HepG2 (cell line): ENCODE results near the gene TARM1. TPM values are rescaled to one million over a fixed set of nuclear protein-coding genes. Genes with fewer than 3 reads are reported as not detected.

ENCODE experiments used
- BRF2 ChIP-seq: sonication (generic); formaldehyde crosslinking; IDR thresholded peaks from 2 replicates; pipeline ENCODE4 v1.8.1; 2022; ENCODE audit warnings: mild to moderate bottlenecking, missing genetic modification reagents
- CBFB ChIP-seq: sonication (generic); formaldehyde crosslinking; IDR thresholded peaks from 2 replicates; pipeline ENCODE4 v1.4.0; 2020; ENCODE audit warnings: missing genetic modification reagents
- CBX5 ChIP-seq: sonication (generic); formaldehyde crosslinking; IDR thresholded peaks from 2 replicates; pipeline ENCODE4 v1.4.0; 2020; ENCODE audit warnings: missing genetic modification reagents, borderline replicate concordance
- JUNB ChIP-seq: sonication (generic); formaldehyde crosslinking; IDR thresholded peaks from 2 replicates; pipeline ENCODE4 v1.8.0; 2022; ENCODE audit warnings: missing genetic modification reagents, mild to moderate bottlenecking, borderline replicate concordance
- MAFG ChIP-seq: sonication (generic); formaldehyde crosslinking; IDR thresholded peaks from 2 replicates; pipeline ENCODE4 v1.5.1; 2020; ENCODE audit warnings: mild to moderate bottlenecking, missing genetic modification reagents
- MED1 ChIP-seq: sonication (generic); formaldehyde crosslinking; IDR thresholded peaks from 2 replicates; pipeline ENCODE4 v1.4.0; 2020; ENCODE audit warnings: missing genetic modification reagents
- NFYC ChIP-seq: IDR thresholded peaks from 2 replicates; pipeline ENCODE4 v1.6.1; 2016; ENCODE audit warnings: missing genetic modification reagents, missing compliant biosample characterization
- PAXIP1 ChIP-seq: sonication (generic); formaldehyde crosslinking; conservative IDR thresholded peaks from 2 replicates; pipeline ENCODE4 v1.4.0; 2020; ENCODE audit warnings: mild to moderate bottlenecking, missing genetic modification reagents, moderate library complexity
- PBX3 ChIP-seq: sonication (generic); formaldehyde crosslinking; IDR thresholded peaks from 2 replicates; pipeline ENCODE4 v1.8.1; 2023; ENCODE audit warnings: missing genetic modification reagents, inconsistent platforms, borderline replicate concordance
- RFXAP ChIP-seq: sonication (generic); formaldehyde crosslinking; IDR thresholded peaks from 2 replicates; pipeline ENCODE4 v1.4.0; 2020; ENCODE audit warnings: missing genetic modification reagents, borderline replicate concordance
- SIX4 ChIP-seq: sonication (generic); formaldehyde crosslinking; IDR thresholded peaks from 2 replicates; pipeline ENCODE4 v1.4.0; 2020; ENCODE audit warnings: missing genetic modification reagents
- ZBTB8A ChIP-seq: sonication (generic); formaldehyde crosslinking; IDR thresholded peaks from 2 replicates; pipeline ENCODE4 v1.4.0; 2020; ENCODE audit warnings: mild to moderate bottlenecking, low read depth, missing genetic modification reagents, borderline replicate concordance
- ZNF18 ChIP-seq: sonication (generic); formaldehyde crosslinking; IDR thresholded peaks from 2 replicates; pipeline ENCODE4 v1.8.0; 2022; ENCODE audit warnings: mild to moderate bottlenecking, missing genetic modification reagents; ENCODE audit not compliant: insufficient replicate concordance
- ZNF609 ChIP-seq: sonication (generic); formaldehyde crosslinking; IDR thresholded peaks from 2 replicates; pipeline ENCODE4 v1.4.0; 2020; ENCODE audit warnings: mild to moderate bottlenecking, missing genetic modification reagents, borderline replicate concordance
- ZNF644 ChIP-seq: IDR thresholded peaks from 2 replicates; pipeline ENCODE4 v1.6.1; 2016; ENCODE audit warnings: low read depth
- polyA plus RNA-seq, 8 experiments: library from polyadenylated mRNA; depleted of rRNA in 3 of 8; stranded (reverse) in 7 of 8; unstranded in 1 of 8; fragments of >200 nt; fragmentation: Illumina TruSeq in 4 of 8; extraction: Trizol in 4 of 8; gene quantifications; 2 replicates each; pipeline versions ENCODE4 v1.2.1 to v1.2.3, GENCODE V29; 2011 to 2016; ENCODE audit warnings: low read depth in 4 of 8, missing spikeins in 1 of 8, mixed read lengths in 1 of 8; ENCODE audit not compliant: insufficient read depth in 1 of 8
- total RNA-seq, 5 experiments: library from RNA; depleted of rRNA; stranded (reverse); fragments of >200 nt; fragmentation: Illumina TruSeq; extraction: Trizol; gene quantifications; 2 replicates each; pipeline ENCODE4 v1.2.3, GENCODE V29; 2016; ENCODE audit warnings: low read depth in 1 of 5

TARM1 gene
- total and polyA plus RNA-seq, 2 of the 13 experiments (the other 11 are each of a cell fraction or from before 2014, with no cell fraction given) = not detected

- TF ChIP-seq ZNF18 (CRISPR knock-in tag) = peak; percentile 29
- no peak for TF ChIP-seq ZNF644 (CRISPR knock-in tag)
- no peak for TF ChIP-seq PBX3 (CRISPR knock-in tag)
- TF ChIP-seq RFXAP = peak; percentile 54; the same call in 1 of the 2 replicates
- no peak for TF ChIP-seq MAFG
- peak; percentile 89 for TF ChIP-seq CBFB (CRISPR knock-in tag)
- peak; percentile 44; the same call in 1 of the 2 replicates for TF ChIP-seq JUNB (CRISPR knock-in tag)
- TF ChIP-seq MED1 (CRISPR knock-in tag) = peak; percentile 69
- peak; percentile 98 for TF ChIP-seq NFYC
- TF ChIP-seq CBX5 (CRISPR knock-in tag) = peak; percentile 86; the same call in 1 of the 2 replicates
- peak; percentile 72; the same call in 1 of the 2 replicates for TF ChIP-seq ZNF609 (CRISPR knock-in tag)
- TF ChIP-seq PAXIP1 (CRISPR knock-in tag) = peak; percentile 47
- TF ChIP-seq SIX4 (CRISPR knock-in tag) = no peak; the same call in 1 of the 2 replicates
- 0 out of 2 replicates have a peak, but pooled peaks have one; percentile 71 for TF ChIP-seq ZBTB8A
- TF ChIP-seq BRF2 (CRISPR knock-in tag) = no peak
Measured at GRCh38 chr19:54115109-54116063, 34.2 kb upstream of the TARM1 start, which contains the start of the genes PRPF31 and TFPT (continued).
